ENCODE measurements around the gene KLF2.
"Not testable (repeated sequence)": the region's sequence is repeated elsewhere in the genome, so short reads cannot be mapped to it uniquely, and the experiment has no call there.

The KLF2 gene

DNA sequence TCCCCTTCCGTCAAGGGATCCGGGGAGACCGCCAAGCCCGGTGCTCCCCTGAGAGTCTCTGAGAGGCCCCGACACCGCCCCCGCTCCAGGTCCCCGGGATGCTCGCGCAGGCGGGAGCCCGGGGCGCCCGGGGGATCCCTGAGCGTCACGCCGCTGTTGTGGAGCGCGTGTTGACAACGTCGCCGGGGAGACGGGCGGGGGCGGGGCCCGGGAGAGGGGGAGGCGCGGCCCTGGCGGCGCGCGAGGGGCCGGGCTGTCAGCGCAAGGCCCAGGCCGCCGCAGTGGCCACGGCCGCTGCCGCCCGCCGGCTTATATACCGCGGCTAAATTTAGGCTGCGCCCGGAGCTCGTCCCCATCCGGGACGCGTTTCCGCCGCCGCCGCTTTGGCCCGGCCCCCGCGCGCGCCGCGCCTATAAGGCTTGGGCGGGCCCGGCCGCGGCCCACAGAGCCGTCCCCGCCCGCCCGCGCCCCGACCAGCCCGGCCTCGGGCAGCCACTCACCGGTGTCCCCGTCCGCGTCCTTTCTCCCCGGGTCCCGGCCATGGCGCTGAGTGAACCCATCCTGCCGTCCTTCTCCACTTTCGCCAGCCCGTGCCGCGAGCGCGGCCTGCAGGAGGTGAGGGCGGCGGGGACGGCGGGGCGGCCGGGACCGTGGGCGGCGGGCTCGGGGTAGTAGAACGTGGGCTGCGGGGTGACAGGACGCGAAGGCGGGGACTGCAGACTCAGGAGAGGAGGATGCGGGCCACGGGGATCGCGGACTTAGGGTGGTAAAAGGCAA, at the start of gene KLF2:
Gene KLF2 (plus strand): TSS at position 443 of the 777 bp plus-strand sequence. CDS start 98 bp downstream, at position 541.
- TF ChIP-seq JUND (IDR thresholded peaks at IDR 0.05; ENCODE audit: low read depth) = no peak
- peak; percentile 89 to 92 for DNase-seq (ENCODE audit: low read depth in 1 of 2, low spot score in 1 of 2)
- in situ Hi-C loops (cut with HindIII; ENCODE audit: low pct_unique_long_range_greater_than_20kb, low sequenced_read_pairs) = no loop called here

DNA sequence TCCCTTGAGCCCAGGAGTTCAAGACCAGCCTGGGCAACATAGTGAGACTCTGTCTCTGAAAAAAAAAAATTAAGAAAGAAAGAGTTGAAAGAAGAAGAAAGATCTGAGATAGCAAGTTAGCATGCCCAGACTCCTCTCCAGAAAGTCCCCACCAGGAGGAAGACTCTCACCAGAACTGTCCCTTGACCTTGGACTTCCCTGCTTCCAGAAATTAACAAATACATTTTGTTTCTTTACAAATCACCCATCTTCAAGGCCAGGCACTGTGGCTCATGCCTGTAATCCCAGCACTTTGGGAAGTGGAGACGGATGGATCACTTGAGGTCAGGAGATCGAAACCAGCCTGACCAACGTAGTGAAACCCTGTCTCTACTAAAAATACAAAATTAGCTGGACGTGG, 44.3 kb upstream of the KLF2 start:
- DNase-seq (ENCODE audit: low read depth in 1 of 2, low spot score in 1 of 2) = no peak
- TF ChIP-seq JUND (IDR thresholded peaks at IDR 0.05; ENCODE audit: low read depth) = no peak
- in situ Hi-C loops (cut with HindIII; ENCODE audit: low pct_unique_long_range_greater_than_20kb, low sequenced_read_pairs) = no loop called here

DNA sequence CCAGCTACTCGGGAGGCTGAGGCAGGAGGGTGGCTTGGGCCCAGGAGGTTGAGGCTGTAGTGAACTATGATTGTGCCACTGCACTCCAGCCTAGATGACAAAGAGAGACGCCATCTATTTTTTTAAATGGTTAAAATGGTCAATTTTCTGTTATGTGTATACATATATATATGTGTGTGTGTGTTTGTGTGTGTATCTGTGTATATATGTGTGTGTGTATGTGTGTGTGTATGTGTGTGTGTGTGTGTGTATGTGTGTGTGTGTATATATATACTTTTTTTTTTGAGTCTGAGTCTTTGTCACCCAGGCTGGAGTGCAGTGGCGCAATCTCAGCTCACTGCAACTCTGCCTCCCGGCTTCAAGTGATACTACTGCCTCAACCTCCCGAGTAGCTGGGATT, 42.9 kb upstream of the KLF2 start:
- no peak for TF ChIP-seq JUND (IDR thresholded peaks at IDR 0.05; ENCODE audit: low read depth)
- DNase-seq (ENCODE audit: low read depth in 1 of 2, low spot score in 1 of 2) = no peak
- in situ Hi-C loops (cut with HindIII; ENCODE audit: low pct_unique_long_range_greater_than_20kb, low sequenced_read_pairs) = no loop called here

DNA sequence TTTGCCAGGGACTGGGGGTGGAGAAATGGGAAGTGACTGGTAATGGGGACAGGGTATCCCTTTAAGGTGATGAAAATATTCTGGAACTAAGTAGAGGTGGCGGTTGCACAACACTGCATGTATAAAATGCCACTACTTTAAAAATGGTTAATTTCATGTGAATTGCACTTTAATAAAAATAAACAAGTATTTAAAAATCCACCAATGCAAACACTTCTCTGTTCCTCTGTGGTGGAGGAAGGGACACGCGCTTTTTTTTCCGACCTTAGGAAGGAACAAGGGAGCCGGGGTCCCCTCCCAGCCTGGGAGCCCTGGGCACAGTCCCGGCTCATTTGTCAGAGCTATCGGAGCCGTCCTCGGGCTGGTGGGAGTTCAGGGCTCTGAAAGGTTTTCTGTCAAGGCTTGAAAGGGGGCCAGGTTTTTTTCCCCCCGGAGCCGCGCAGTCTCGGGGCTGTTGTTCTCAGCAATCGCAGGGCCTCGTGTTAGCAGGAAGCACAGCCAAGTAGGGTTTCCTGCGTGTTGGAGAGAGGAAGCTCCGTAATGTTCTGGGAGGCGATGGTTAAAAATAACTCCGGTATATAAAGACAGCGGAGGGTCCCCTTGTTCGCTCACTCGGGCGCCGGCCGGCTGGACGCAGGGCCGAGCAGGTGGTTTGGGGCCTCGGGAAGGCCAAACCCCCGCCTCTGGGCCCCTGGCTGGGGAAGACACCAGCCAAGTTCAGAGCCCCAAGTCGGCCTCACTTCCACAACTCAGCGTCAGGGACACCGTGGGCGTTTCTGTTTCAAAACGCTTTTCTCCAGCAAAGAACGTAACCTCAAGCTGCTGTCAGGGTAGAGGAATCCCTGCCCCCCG, 41.2 kb upstream of the KLF2 start:
- in situ Hi-C loops (cut with HindIII; ENCODE audit: low pct_unique_long_range_greater_than_20kb, low sequenced_read_pairs) = no loop called here
- DNase-seq (ENCODE audit: low read depth in 1 of 2, low spot score in 1 of 2) = no peak

DNA sequence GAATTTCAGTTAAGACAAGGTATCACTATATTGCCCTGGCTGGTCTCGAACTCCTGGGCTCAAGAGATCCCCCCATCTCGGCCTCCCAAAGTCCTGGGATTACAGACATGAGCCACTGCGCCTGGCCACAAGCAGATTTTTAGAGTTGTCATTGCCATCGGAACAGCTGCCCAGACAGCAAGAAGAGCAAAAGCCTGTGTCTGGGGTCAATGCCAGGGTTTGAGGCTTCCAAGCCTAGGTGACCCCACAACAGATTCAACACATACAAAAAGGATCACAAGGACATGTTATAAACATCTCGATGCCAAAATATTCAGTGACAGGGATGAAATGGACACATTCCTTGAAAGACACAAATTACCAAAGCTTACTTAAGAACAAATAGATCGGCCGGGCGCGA, 40.1 kb upstream of the KLF2 start:
- in situ Hi-C loops (cut with HindIII; ENCODE audit: low pct_unique_long_range_greater_than_20kb, low sequenced_read_pairs) = no loop called here
- DNase-seq (ENCODE audit: low read depth in 1 of 2, low spot score in 1 of 2) = no peak
- no peak for TF ChIP-seq JUND (IDR thresholded peaks at IDR 0.05; ENCODE audit: low read depth)

More for the DNA sequence above, 41.2 kb upstream of the KLF2 start:
- no peak for TF ChIP-seq JUND (IDR thresholded peaks at IDR 0.05; ENCODE audit: low read depth)

DNA sequence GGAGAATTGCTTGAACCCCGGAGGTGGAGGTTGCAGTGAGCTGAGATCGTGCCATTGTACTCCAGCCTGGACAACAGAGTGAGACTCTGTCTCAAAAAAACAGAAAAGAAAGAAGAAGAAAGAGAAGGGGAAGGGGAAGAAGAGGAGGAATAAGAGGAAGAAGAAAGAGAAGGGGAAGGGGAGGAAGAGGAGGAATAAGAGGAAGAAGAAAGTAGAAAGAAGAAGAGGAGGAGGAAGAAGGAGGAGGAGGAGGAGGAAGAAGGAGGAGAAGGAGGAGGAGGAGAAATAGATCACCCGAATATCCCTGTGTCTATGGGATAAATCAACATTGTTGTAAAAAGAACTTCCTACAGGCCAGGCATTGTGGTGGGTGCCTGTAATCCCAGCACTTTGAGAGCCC, 39.5 kb upstream of the KLF2 start:
- DNase-seq (ENCODE audit: low read depth in 1 of 2, low spot score in 1 of 2); in situ Hi-C loops (cut with HindIII; ENCODE audit: low pct_unique_long_range_greater_than_20kb, low sequenced_read_pairs): not testable (repeated sequence)

DNA sequence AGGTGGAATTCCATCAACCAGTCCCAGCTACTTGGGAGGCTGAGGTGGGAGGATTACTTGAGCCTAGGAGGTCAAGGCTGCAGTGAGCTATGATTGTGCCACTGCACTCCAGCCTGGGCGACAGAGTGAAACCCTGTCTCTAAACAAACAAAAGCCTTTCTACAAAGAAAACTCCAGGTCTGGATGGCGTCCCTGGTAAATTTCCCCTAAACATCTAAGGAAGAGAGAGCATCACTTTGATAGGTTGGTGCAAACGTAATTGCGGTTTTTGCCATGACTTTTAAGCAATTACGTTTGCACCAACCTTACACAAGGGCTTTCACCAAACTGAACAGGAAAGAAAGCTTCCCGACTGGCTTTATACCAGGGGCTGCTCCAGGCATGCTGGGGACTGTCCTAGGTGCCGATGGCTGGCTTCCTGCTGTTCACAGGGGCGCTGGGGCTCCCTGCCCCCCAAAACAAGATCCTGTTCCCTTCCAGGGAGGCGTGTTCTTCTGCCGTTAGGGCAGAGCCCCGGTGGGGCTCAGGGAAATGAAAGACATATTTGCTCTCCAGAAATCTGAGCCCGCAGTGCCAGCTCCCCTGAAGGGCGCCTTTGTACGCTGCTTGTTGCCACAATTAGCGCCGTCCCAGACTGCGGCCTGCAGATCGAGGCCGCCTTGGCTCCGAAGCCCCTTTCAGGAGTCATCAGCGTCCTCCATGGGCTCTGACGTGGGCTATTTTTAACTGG, 38.7 kb upstream of the KLF2 start:
- no peak for DNase-seq (ENCODE audit: low read depth in 1 of 2, low spot score in 1 of 2)
- TF ChIP-seq JUND (IDR thresholded peaks at IDR 0.05; ENCODE audit: low read depth) = no peak
- in situ Hi-C loops (cut with HindIII; ENCODE audit: low pct_unique_long_range_greater_than_20kb, low sequenced_read_pairs) = no loop called here

DNA sequence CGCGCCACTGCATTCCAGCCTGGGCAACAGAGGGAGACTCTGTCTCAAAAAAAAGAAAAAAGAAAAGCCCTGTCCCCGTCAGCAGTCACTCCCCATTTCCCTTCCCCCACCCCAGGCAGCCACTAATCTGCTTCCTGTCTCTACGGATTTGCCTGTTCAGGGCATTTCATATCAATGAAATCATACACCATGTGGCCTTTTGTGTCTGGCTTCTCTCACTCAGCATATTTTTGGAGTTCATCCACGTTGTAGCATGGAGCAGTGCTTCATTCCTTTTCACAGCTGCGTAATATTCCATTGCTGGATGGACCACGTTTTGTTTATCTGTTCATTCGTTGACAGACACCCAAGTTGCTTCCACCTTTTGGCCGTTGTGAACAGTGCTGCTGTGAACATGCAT, 36.1 kb upstream of the KLF2 start:
- no peak for DNase-seq (ENCODE audit: low read depth in 1 of 2, low spot score in 1 of 2)
- TF ChIP-seq JUND (IDR thresholded peaks at IDR 0.05; ENCODE audit: low read depth) = no peak
- in situ Hi-C loops (cut with HindIII; ENCODE audit: low pct_unique_long_range_greater_than_20kb, low sequenced_read_pairs) = no loop called here

DNA sequence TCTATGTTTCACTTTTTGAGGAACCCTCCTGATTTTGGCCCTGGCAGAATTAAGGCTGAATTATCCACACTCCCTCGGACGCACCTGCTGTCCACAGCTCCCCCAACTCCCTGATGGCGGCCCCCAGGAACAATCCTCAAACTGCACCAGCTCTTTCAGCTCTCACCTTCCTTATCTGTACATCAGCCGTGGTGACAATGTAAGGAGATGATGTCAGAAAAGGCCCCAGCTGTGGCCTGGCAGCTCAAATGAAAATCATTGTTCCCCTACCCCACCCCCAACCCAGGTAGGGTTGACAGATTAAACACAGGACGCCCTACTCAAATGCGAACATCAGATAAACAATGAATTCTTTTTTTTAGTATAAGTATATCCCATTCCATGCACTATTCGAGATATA, 35.0 kb upstream of the KLF2 start:
- no peak for TF ChIP-seq JUND (IDR thresholded peaks at IDR 0.05; ENCODE audit: low read depth)
- peak in 1 of 2 experiments; percentile 8 for DNase-seq (ENCODE audit: low read depth in 1 of 2, low spot score in 1 of 2)
- in situ Hi-C loops (cut with HindIII; ENCODE audit: low pct_unique_long_range_greater_than_20kb, low sequenced_read_pairs) = no loop called here

DNA sequence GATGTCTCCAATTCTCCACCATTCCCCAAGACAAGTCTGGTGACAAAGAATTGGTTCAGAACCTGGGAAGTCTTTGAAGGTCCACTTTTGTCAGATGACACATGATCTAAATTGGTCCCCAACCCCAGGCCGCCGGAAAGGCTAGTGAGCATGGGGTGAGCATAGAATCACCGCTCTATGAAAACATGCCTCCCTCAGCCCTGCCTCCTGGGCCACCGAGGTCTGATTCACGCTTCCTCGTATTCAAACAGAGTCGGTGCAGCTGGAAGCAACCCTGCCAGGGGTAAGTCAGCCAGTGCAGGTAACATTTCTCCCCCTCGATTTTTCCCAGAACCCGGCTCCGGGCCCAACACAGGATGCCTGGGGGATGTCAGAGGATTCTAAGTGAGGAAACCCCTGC, 33.9 kb upstream of the KLF2 start:
- no peak for DNase-seq (ENCODE audit: low read depth in 1 of 2, low spot score in 1 of 2)
- in situ Hi-C loops (cut with HindIII; ENCODE audit: low pct_unique_long_range_greater_than_20kb, low sequenced_read_pairs) = no loop called here
- TF ChIP-seq JUND (IDR thresholded peaks at IDR 0.05; ENCODE audit: low read depth) = no peak

DNA sequence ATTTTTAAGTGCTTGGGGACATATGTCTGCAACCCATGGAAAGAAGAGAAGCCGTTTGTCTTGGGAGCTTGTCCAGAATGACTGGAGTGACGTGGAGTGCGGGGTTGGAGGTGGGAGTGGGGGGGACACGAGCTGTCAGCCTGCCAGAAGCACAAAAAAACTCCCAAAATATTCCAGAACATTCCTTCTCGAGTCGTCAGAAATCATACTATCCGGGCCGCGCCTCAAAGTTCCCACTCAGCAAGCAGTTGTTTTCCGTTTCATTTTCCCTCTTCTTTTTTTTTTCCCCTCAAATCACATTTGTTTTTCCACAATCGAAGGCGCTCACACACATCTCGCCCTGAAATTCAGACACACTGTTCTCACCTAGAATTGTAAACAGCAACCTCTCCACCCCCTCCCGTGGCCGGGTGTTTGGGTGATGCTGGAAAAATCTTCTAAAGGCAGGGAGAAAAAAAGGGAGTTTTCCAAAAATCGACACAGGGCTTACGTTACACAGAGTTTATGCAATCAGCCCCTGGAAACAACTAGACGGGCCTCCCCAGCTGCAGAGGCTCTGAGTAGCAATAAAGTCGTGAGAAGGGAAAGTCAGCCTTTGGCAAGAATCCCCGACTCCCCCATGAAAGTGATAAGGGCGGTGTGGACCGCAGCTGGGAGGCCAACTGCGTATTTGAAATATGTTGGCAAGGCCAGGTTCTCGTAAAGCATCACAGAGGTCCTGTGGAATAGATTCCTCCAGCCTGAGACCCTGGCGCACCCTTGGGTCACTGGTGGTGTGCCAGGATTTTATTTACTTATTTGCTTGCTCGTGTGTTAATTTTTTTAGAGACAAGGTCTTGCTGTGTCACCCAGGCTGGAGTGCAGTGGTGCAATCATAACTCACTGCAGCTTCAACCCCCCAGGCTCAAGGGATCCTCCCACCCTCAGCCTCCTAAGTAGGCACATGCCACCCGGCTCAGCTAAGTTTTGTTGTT, 31.2 kb upstream of the KLF2 start:
- DNase-seq (ENCODE audit: low read depth in 1 of 2, low spot score in 1 of 2) = no peak
- TF ChIP-seq JUND (IDR thresholded peaks at IDR 0.05; ENCODE audit: low read depth) = no peak
- in situ Hi-C loops (cut with HindIII; ENCODE audit: low pct_unique_long_range_greater_than_20kb, low sequenced_read_pairs) = no loop called here

DNA sequence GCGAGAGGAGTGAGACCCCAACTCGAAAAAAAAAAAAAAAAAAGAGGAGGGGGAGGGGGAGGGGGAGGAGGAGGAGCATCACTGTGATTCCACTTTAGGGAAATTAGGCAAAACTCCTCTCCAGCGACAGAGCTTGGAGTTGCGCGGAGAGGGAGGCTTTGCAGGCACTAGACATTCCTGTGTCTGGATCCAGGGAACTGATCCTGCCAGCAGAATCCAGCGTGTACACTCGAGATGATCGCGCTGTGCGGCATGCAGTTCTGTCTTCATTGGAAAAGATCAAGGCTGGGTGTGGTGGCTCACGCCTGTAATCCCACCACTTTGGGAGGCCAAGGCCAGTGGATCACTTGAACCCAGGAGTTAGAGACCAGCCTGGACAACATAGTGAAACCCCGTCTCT, 29.6 kb upstream of the KLF2 start:
- no peak for TF ChIP-seq JUND (IDR thresholded peaks at IDR 0.05; ENCODE audit: low read depth)
- DNase-seq (ENCODE audit: low read depth in 1 of 2, low spot score in 1 of 2) = no peak

More for the DNA sequence above, 29.6 kb upstream of the KLF2 start:
- in situ Hi-C loops (cut with HindIII; ENCODE audit: low pct_unique_long_range_greater_than_20kb, low sequenced_read_pairs) = no loop called here
